Suppressor macrophage (primary cell): ENCODE data around the gene UBN2.

Source experiments
- DNase-seq, 4 experiments: peaks; one replicate each; pipeline ENCODE4 v3.0.0-alpha.2; 2020 to 2022

Gene UBN2

GRCh38 chr7:139232377-139232717 is 1.3 kb downstream of the UBN2 start:
- no peak for DNase-seq

GRCh38 chr7:139232904-139233303 is 1.9 kb downstream of the UBN2 start:
- no peak for DNase-seq

- DNase-seq: no peak
Measured at GRCh38 chr7:139241258-139241657, 10.2 kb downstream of the UBN2 start.

- no peak for DNase-seq
Measured at GRCh38 chr7:139242741-139243281, 11.8 kb downstream of the UBN2 start.

GRCh38 chr7:139245401-139245800 is 14.4 kb downstream of the UBN2 start:
- no peak for DNase-seq

- DNase-seq: no peak
Measured at GRCh38 chr7:139246494-139246893, 15.5 kb downstream of the UBN2 start.

GRCh38 chr7:139246905-139247304 is 15.9 kb downstream of the UBN2 start:
- no peak for DNase-seq

GRCh38 chr7:139249179-139249810 is 18.3 kb downstream of the UBN2 start:
- no peak for DNase-seq

- no peak for DNase-seq
Measured at GRCh38 chr7:139252451-139252850, 21.4 kb downstream of the UBN2 start.

GRCh38 chr7:139254281-139254680 is 23.2 kb downstream of the UBN2 start:
- no peak for DNase-seq

GRCh38 chr7:139254728-139255127 is 23.7 kb downstream of the UBN2 start:
- no peak for DNase-seq

GRCh38 chr7:139255290-139255689 is 24.3 kb downstream of the UBN2 start:
- DNase-seq: no peak

- peak; percentile 30 to 63 (median 48) for DNase-seq
Measured at GRCh38 chr7:139259142-139259541, 28.1 kb downstream of the UBN2 start.

GRCh38 chr7:139264220-139264619 is 33.2 kb downstream of the UBN2 start:
- DNase-seq: no peak

- DNase-seq: no peak
Measured at GRCh38 chr7:139265673-139266072, 34.6 kb downstream of the UBN2 start.

GRCh38 chr7:139271718-139272628 is 40.9 kb downstream of the UBN2 start:
- no peak for DNase-seq

GRCh38 chr7:139284252-139284896 is 53.3 kb downstream of the UBN2 start:
- no peak for DNase-seq

GRCh38 chr7:139286144-139286543 is 55.1 kb downstream of the UBN2 start:
- DNase-seq: no peak

GRCh38 chr7:139292821-139293220 is 61.8 kb downstream of the UBN2 start:
- DNase-seq: no peak

- no peak for DNase-seq
Measured at GRCh38 chr7:139293534-139293933, 62.5 kb downstream of the UBN2 start.

GRCh38 chr7:139294241-139294640 is 63.2 kb downstream of the UBN2 start:
- no peak for DNase-seq

- DNase-seq: no peak
Measured at GRCh38 chr7:139294951-139295575, 64.0 kb downstream of the UBN2 start.

- DNase-seq: no peak
Measured at GRCh38 chr7:139297795-139298194, 66.8 kb downstream of the UBN2 start.
